Breast epithelium (tissue), 3 donors: ENCODE measurements around the gene TBCC.

Experiments used
- CTCF ChIP-seq, 3 donors: fragments of 450-650 bp; IDR thresholded peaks; one replicate each; pipeline ENCODE4 v1.5.1; 2016 to 2017; ENCODE audit warnings: antibody characterized with exemption in 3 of 3, mild to moderate bottlenecking in 3 of 3, moderate library complexity in 3 of 3
- POLR2A ChIP-seq: fragments of 450-650 bp; IDR thresholded peaks from one replicate; pipeline ENCODE4 v1.6.1; 2016; ENCODE audit warnings: antibody characterized with exemption, mild to moderate bottlenecking, moderate library complexity

- TF ChIP-seq POLR2A, result no peak
- TF ChIP-seq CTCF (IDR thresholded peaks at IDR 0.05), result no peak
Measured at GRCh38 chr6:42729731-42730130, 16.2 kb downstream of the TBCC start.
